B cell (primary cell): ENCODE measurements around the gene NPHP4. TPM values are rescaled to one million over a fixed set of nuclear protein-coding genes. Genes with fewer than 3 reads are reported as not detected.

Experiments
- ATAC-seq: fragments of 200-7000 bp; cut with Tn5 transposase; one replicate; pipeline ENCODE4 v1.10.0; 2021; ENCODE audit warnings: low read depth, mild to moderate bottlenecking, moderate number of reproducible peaks, moderate library complexity
- CTCF ChIA-PET: fragments of 350-600 bp; sonication (Branson Sonifier 250); formaldehyde crosslinking; loops from one replicate; lab custom pipeline; 2021; ENCODE audit warnings: antibody characterized with exemption, inconsistent platforms; lab: Charles Lee
- POLR2A ChIA-PET: fragments of 350-600 bp; sonication (Branson Sonifier 250); formaldehyde crosslinking; loops from one replicate; lab custom pipeline; 2021; ENCODE audit warnings: antibody characterized with exemption; lab: Charles Lee
- DNase-seq: peaks from one replicate; pipeline ENCODE4 v3.0.0; 2013
- H2AFZ ChIP-seq: 2 replicates; pipeline ENCODE4 v1.6.1; 2012; ENCODE audit warnings: mild to moderate bottlenecking, low read depth, low read length; ENCODE audit not compliant: insufficient read depth, poor library complexity, severe bottlenecking
- H3K27ac ChIP-seq, 2 donors: 1 replicate in 1 of 2; 2 replicates in 1 of 2; pipeline ENCODE4 v1.5.1; 2012 to 2013; ENCODE audit warnings: low read length in 2 of 2, mild to moderate bottlenecking in 2 of 2, moderate library complexity in 1 of 2
- H3K27me3 ChIP-seq, 4 experiments: fragments of 200-600 bp in 1 of 4; sonication (generic) in 1 of 4; replicated peaks in 1 of 4; 1 replicate in 2 of 4; 2 replicates in 2 of 4; pipeline versions ENCODE4 v1.6.1 to v1.7.0; 2013 to 2016; ENCODE audit warnings: low read length in 3 of 4, mild to moderate bottlenecking in 2 of 4, mixed read lengths in 1 of 4, moderate library complexity in 1 of 4; ENCODE audit not compliant: insufficient read depth in 4 of 4, control insufficient read depth in 3 of 4; ENCODE audit errors: control extremely low read depth in 1 of 4
- H3K36me3 ChIP-seq, 2 experiments: replicated peaks in 1 of 2; 1 replicate in 1 of 2; 2 replicates in 1 of 2; pipeline versions ENCODE4 v1.6.1 to v1.7.1; 2013; ENCODE audit warnings: low read length in 1 of 2; ENCODE audit not compliant: insufficient read depth in 2 of 2, control insufficient read depth in 1 of 2; ENCODE audit errors: control extremely low read depth in 1 of 2, extremely low read depth in 1 of 2
- H3K4me1 ChIP-seq, 2 donors: fragments of 200-600 bp in 1 of 2; sonication (generic) in 1 of 2; 1 replicate in 1 of 2; 2 replicates in 1 of 2; pipeline versions ENCODE4 v1.5.1 to v1.6.1; 2013 to 2017; ENCODE audit warnings: low read length in 2 of 2; ENCODE audit not compliant: control insufficient read depth in 2 of 2, insufficient read depth in 2 of 2
- H3K4me2 ChIP-seq: replicated peaks from 2 replicates; pipeline ENCODE3; 2012; ENCODE audit warnings: mild to moderate bottlenecking, low read depth, low read length; ENCODE audit not compliant: poor library complexity, severe bottlenecking
- H3K4me3 ChIP-seq, 5 experiments: fragments of 200-600 bp in 1 of 5; sonication (generic) in 1 of 5; 1 replicate in 3 of 5; 2 replicates in 2 of 5; pipeline versions ENCODE4 v1.5.1 to v1.7.0; 2011 to 2016; ENCODE audit warnings: low read length in 4 of 5, mild to moderate bottlenecking in 4 of 5, low read depth in 2 of 5, control low read depth in 1 of 5, moderate library complexity in 1 of 5; ENCODE audit not compliant: insufficient read depth in 1 of 5; ENCODE audit errors: control extremely low read depth in 1 of 5, extremely low read depth in 1 of 5
- H3K79me2 ChIP-seq: fragments of 200-600 bp; sonication (generic); one replicate; pipeline ENCODE4 v1.6.0; 2016; ENCODE audit warnings: low read length; ENCODE audit not compliant: control insufficient read depth, insufficient read depth
- H3K9ac ChIP-seq: fragments of 200-600 bp; sonication (generic); 2 replicates; pipeline ENCODE4 v1.6.1; 2017; ENCODE audit warnings: mild to moderate bottlenecking, low read length, moderate library complexity
- H3K9me3 ChIP-seq, 3 donors: one replicate each; pipeline versions ENCODE4 v1.6.1 to v1.7.1; 2013; ENCODE audit warnings: low read length in 2 of 3; ENCODE audit not compliant: control insufficient read depth in 2 of 3, insufficient read depth in 1 of 3; ENCODE audit errors: control extremely low read depth in 1 of 3
- H4K20me1 ChIP-seq: 2 replicates; pipeline ENCODE4 v1.6.0; 2012; ENCODE audit warnings: mild to moderate bottlenecking, low read length; ENCODE audit not compliant: insufficient read depth, control insufficient read depth, poor library complexity, severe bottlenecking
- H3K27ac Mint-ChIP-seq: one replicate; pipeline ENCODE4 v1.8.0; 2021; ENCODE audit warnings: mixed read lengths
- H3K27me3 Mint-ChIP-seq: one replicate; pipeline ENCODE4 v1.8.0; 2021; ENCODE audit warnings: mixed read lengths
- H3K4me1 Mint-ChIP-seq: one replicate; pipeline ENCODE4 v1.8.0; 2021; ENCODE audit warnings: mixed read lengths
- H3K4me3 Mint-ChIP-seq: one replicate; pipeline ENCODE4 v1.8.0; 2021; ENCODE audit warnings: mixed read lengths
- H3K9me3 Mint-ChIP-seq: one replicate; pipeline ENCODE4 v1.8.0; 2022; ENCODE audit warnings: mixed read lengths; ENCODE audit not compliant: insufficient read depth
- CTCF ChIP-seq: fragments of 200-600 bp; IDR thresholded peaks from one replicate; pipeline ENCODE4 v1.8.0; 2022; ENCODE audit warnings: antibody characterized with exemption, mild to moderate bottlenecking
- EZH2 ChIP-seq: IDR thresholded peaks from 2 replicates; pipeline ENCODE4 v1.6.1; 2012; ENCODE audit warnings: borderline replicate concordance, low read depth, mild to moderate bottlenecking, moderate library complexity, low read length; ENCODE audit not compliant: insufficient read depth, poor library complexity, severe bottlenecking
- WGBS: methylation state at CpG from one replicate; pipeline ENCODE4 v1.1.5; 2013; ENCODE audit warnings: missing lambda C conversion rate; ENCODE audit not compliant: insufficient coverage; 5-methylcytosine and 5-hydroxymethylcytosine counted together
- intact Hi-C: fragments of 100-400 bp; cut with micrococcal nuclease; formaldehyde crosslinking; loops from one replicate; pipeline ENCODE4 v1.10.0; 2022
- polyA plus RNA-seq: library from polyadenylated mRNA; depleted of rRNA; stranded (reverse); fragments of >200 nt; gene quantifications from 2 replicates; pipeline ENCODE4 v1.2.3, GENCODE V29; 2012
- total RNA-seq, 2 donors: library from RNA; stranded (reverse); fragments of 120-200 nt in 1 of 2; gene quantifications; 1 replicate in 1 of 2; 2 replicates in 1 of 2; pipeline versions ENCODE4 v1.2.3 to v1.2.4, GENCODE V29; 2013 to 2022

NPHP4 gene
- total and polyA plus RNA-seq, 2 donors (not counting 1 experiment from before 2014, with no cell fraction given): 6.5 to 14.8 TPM

GRCh38 chr1:6040444-6040843, 48.2 kb upstream of the NPHP4 start:
- CTCF ChIA-PET: no interaction called here

GRCh38 chr1:6039031-6039430, 46.8 kb upstream of the NPHP4 start:
- CTCF ChIA-PET: no interaction called here
- ATAC-seq: no peak
- H3K27ac ChIP-seq: no peak overlapping the region
- no peaks in the 10 kb centered on the region for H3K27me3 ChIP-seq
- no peak overlapping the region for H3K4me2 ChIP-seq
- peaks cover 26% of the 10 kb centered on the region for H3K4me1 Mint-ChIP-seq
- no peak overlapping the region for H2AFZ ChIP-seq
- intact Hi-C loops: no loop called here
- no peaks in the 10 kb centered on the region for H3K27me3 Mint-ChIP-seq
- H3K9me3 Mint-ChIP-seq: no peaks in the 10 kb centered on the region
- no peak overlapping the region for H3K9ac ChIP-seq
- peaks cover 93% of the 10 kb centered on the region for H4K20me1 ChIP-seq
- no peak overlapping the region for H3K4me3 ChIP-seq
- no peak overlapping the region for H3K27ac Mint-ChIP-seq
- peaks cover 7 to 11% of the 10 kb centered on the region in 2 donors for H3K4me1 ChIP-seq
- no peak for TF ChIP-seq CTCF
- DNase-seq: no peak
- POLR2A ChIA-PET: no interaction called here
- peaks cover 72% of the 10 kb centered on the region for H3K79me2 ChIP-seq
- H3K4me3 Mint-ChIP-seq: no peak overlapping the region
- H3K9me3 ChIP-seq: no peaks in the 10 kb centered on the region
- 92% methylated on average over 14 of the region's 15 CpGs for WGBS
- peaks cover 0 to 51% of the 10 kb centered on the region in 2 experiments for H3K36me3 ChIP-seq

More at GRCh38 chr1:6040444-6040843, 48.2 kb upstream of the NPHP4 start:
- POLR2A ChIA-PET: no interaction called here
- peaks cover 0 to 59% of the 10 kb centered on the region in 2 experiments for H3K36me3 ChIP-seq
- intact Hi-C loops: no loop called here
- Mint-ChIP-seq H3K4me3 (no peak overlapping the region), H3K4me1 (peaks cover 19% of the 10 kb centered on the region), H3K27ac (no peak overlapping the region), H3K27me3 (no peaks in the 10 kb centered on the region), H3K9me3 (no peaks in the 10 kb centered on the region)
- peaks cover 7 to 11% of the 10 kb centered on the region in 2 donors for H3K4me1 ChIP-seq
- no peak overlapping the region for H3K9ac ChIP-seq
- H3K79me2 ChIP-seq: peaks cover 63% of the 10 kb centered on the region
- peaks cover 91% of the 10 kb centered on the region for H4K20me1 ChIP-seq
- ATAC-seq (no peak), DNase-seq (no peak)
- H3K27me3 ChIP-seq: no peaks in the 10 kb centered on the region
- H3K4me3 ChIP-seq: no peak overlapping the region
- no peak overlapping the region for H3K27ac ChIP-seq
- no peaks in the 10 kb centered on the region for H3K9me3 ChIP-seq
- H3K4me2 ChIP-seq: no peak overlapping the region
- no peak overlapping the region for H2AFZ ChIP-seq
- no peak for TF ChIP-seq CTCF
- no peak for TF ChIP-seq EZH2
- WGBS: 95% methylated on average over 15 of the region's 15 CpGs
